Activated CD4-positive, alpha-beta T cell treated with anti-CD3 and anti-CD28 coated beads for 36 hours (primary cell): ENCODE data around the gene ATAD3C. TPM values are rescaled to one million over a fixed set of nuclear protein-coding genes. Genes with fewer than 3 reads are reported as not detected.
"Not testable (repeated sequence)": the region's sequence is repeated elsewhere in the genome, so short reads cannot be mapped to it uniquely, and the experiment has no call there.

Source experiments
- ATAC-seq: fragments of 200-7000 bp; cut with Tn5 transposase; one replicate; pipeline ENCODE4 v1.10.0; 2021; ENCODE audit warnings: mild to moderate bottlenecking, moderate library complexity
- CTCF ChIA-PET: fragments of 350-600 bp; sonication (Branson Sonifier 250); formaldehyde crosslinking; loops from one replicate; lab custom pipeline; 2021; ENCODE audit warnings: antibody characterized with exemption; lab: Charles Lee
- POLR2A ChIA-PET: fragments of 350-600 bp; sonication (Branson Sonifier 250); formaldehyde crosslinking; loops from one replicate; lab custom pipeline; 2021; ENCODE audit warnings: antibody characterized with exemption, inconsistent platforms; lab: Charles Lee
- DNase-seq: peaks from one replicate; pipeline ENCODE4 v3.0.0-alpha.2; 2020
- H3K27ac Mint-ChIP-seq: one replicate; pipeline ENCODE4 v1.8.0; 2021; ENCODE audit warnings: mixed read lengths
- H3K27me3 Mint-ChIP-seq: one replicate; pipeline ENCODE4 v1.8.0; 2021; ENCODE audit warnings: mixed read lengths
- H3K36me3 Mint-ChIP-seq: one replicate; pipeline ENCODE4 v1.8.0; 2021; ENCODE audit warnings: low read depth, mixed read lengths
- H3K4me1 Mint-ChIP-seq: one replicate; pipeline ENCODE4 v1.8.0; 2021; ENCODE audit warnings: mixed read lengths
- H3K4me3 Mint-ChIP-seq: one replicate; pipeline ENCODE4 v1.8.0; 2021; ENCODE audit warnings: mild to moderate bottlenecking, moderate library complexity, mixed read lengths
- H3K9me3 Mint-ChIP-seq: one replicate; pipeline ENCODE4 v1.8.0; 2021; ENCODE audit warnings: low read depth, mixed read lengths
- intact Hi-C, 2 experiments: fragments of 100-400 bp; cut with DNase I in 1 of 2; cut with micrococcal nuclease in 1 of 2; formaldehyde crosslinking; loops; one replicate each; pipeline versions ENCODE4 v1.14.2 to v1.15.1; 2022 to 2024; cut with DNase I, micrococcal nuclease
- total RNA-seq, 2 experiments: library from RNA; stranded (reverse); gene quantifications; one replicate each; pipeline ENCODE4 v1.2.3, GENCODE V29; 2021

ATAD3C gene
- total RNA-seq, 2 experiments from 2014 or later, result 0.30 to 0.39 TPM

GRCh38 chr1:1439546-1440261 lies 9.8 kb upstream of the ATAD3C start:
- ATAC-seq, result no peak
- peaks cover 15% of the 10 kb centered on the region for H3K27me3 Mint-ChIP-seq
- intact Hi-C loops, result loop anchor here in 1 of 2 experiments (5.0 kb wide), 1 partner anchor 32 kb away; the partner anchor contains the start of gene MRPL20
- CTCF ChIA-PET, result no interaction called here
- H3K27ac Mint-ChIP-seq, result no peak overlapping the region
- no peaks in the 10 kb centered on the region for H3K36me3 Mint-ChIP-seq
- H3K9me3 Mint-ChIP-seq, result no peaks in the 10 kb centered on the region
- peaks cover 7% of the 10 kb centered on the region for H3K4me1 Mint-ChIP-seq
- H3K4me3 Mint-ChIP-seq, result no peak overlapping the region
- DNase-seq, result no peak
- POLR2A ChIA-PET, result no interaction called here

DNA sequence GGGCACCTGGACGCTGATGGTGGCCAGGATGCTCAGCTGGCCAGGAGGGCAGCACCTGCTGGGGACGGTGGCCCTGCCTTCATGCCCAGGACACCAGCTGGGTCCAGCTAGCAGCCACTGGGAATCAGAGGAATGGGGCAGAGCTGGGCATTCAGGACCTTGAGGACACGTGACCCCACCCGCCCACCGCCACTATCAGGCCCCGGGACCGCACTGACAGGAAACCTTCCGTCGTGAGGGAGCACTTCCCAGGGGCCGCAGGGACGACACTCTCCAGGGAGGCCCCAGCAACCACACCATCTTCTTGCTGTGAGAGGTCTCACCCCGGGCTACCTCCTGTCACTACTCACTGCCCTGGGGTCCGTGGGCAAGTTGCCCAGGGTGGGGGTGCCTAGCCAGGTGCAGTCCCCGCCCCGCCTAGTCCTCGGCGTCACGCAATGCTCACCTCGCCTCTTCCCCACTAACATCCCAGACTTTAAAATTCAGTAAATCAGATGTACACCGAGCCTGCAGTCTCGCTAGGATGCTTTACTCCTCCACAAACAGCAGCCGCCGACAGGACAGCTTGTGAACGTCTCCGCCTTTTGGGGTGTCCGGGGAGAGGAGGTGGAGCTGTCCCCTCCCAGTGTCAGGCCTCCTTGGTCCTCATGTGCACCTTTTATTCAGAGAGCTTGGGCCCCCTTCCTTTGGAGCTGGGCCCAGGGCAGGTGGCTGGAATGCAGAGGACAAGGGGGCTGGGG lies 9.1 kb upstream of the ATAD3C start:
- DNase-seq (no peak), ATAC-seq (no peak)
- Mint-ChIP-seq H3K36me3 (no peaks in the 10 kb centered on the region), H3K27ac (no peak overlapping the region), H3K4me1 (peaks cover 3% of the 10 kb centered on the region), H3K4me3 (no peak overlapping the region), H3K9me3 (no peaks in the 10 kb centered on the region), H3K27me3 (peaks cover 12% of the 10 kb centered on the region)
- CTCF ChIA-PET, result interaction anchor here (1.0 kb wide), 2 partner anchors 38 to 214 kb away, joined by 3 read pairs; no protein-coding TSS in a partner anchor
- POLR2A ChIA-PET, result no interaction called here
- intact Hi-C loops, result loop anchor here in 1 of 2 experiments (5.0 kb wide), 1 partner anchor 33 kb away; the partner anchor contains the start of gene MRPL20

- Mint-ChIP-seq H3K9me3 (no peaks in the 10 kb centered on the region), H3K4me1 (peaks cover 2% of the 10 kb centered on the region), H3K27me3 (peaks cover 10% of the 10 kb centered on the region), H3K36me3 (no peaks in the 10 kb centered on the region), H3K27ac (no peak overlapping the region), H3K4me3 (no peak overlapping the region)
- ATAC-seq, result peak; percentile 93
- intact Hi-C loops, result loop anchor here in 1 of 2 experiments (5.0 kb wide), 1 partner anchor 34 kb away; the partner anchor contains the start of gene MRPL20
- CTCF ChIA-PET, result interaction anchor here (0.9 to 1.0 kb wide), 5 partner anchors 9 to 391 kb away, joined by 3 to 4 read pairs (median 3); no protein-coding TSS in a partner anchor
- peak; percentile 77 for DNase-seq
- POLR2A ChIA-PET, result no interaction called here
Measured at GRCh38 chr1:1441002-1441888, 8.2 kb upstream of the ATAD3C start.

GRCh38 chr1:1442069-1442770 lies 7.3 kb upstream of the ATAD3C start:
- no peak for ATAC-seq
- intact Hi-C loops, result loop anchor here in 1 of 2 experiments (5.0 kb wide), 1 partner anchor 35 kb away; the partner anchor contains the start of gene MRPL20
- Mint-ChIP-seq H3K27me3 (peaks cover 7% of the 10 kb centered on the region), H3K4me3 (no peak overlapping the region), H3K36me3 (no peaks in the 10 kb centered on the region), H3K9me3 (no peaks in the 10 kb centered on the region), H3K27ac (no peak overlapping the region), H3K4me1 (no peaks in the 10 kb centered on the region)
- POLR2A ChIA-PET, result no interaction called here
- CTCF ChIA-PET, result interaction anchor here (0.9 to 1.0 kb wide), 3 partner anchors 8 to 390 kb away, joined by 3 to 4 read pairs (median 3); no protein-coding TSS in a partner anchor
- DNase-seq, result no peak

- intact Hi-C loops, H3K4me3 Mint-ChIP-seq, CTCF ChIA-PET, H3K27me3 Mint-ChIP-seq, H3K36me3 Mint-ChIP-seq, POLR2A ChIA-PET, ATAC-seq, H3K9me3 Mint-ChIP-seq, DNase-seq, H3K4me1 Mint-ChIP-seq, H3K27ac Mint-ChIP-seq: not testable (repeated sequence)
Measured at GRCh38 chr1:1446631-1447030, 2.9 kb upstream of the ATAD3C start.

- intact Hi-C loops, POLR2A ChIA-PET, H3K27ac Mint-ChIP-seq, H3K36me3 Mint-ChIP-seq, ATAC-seq, DNase-seq, H3K9me3 Mint-ChIP-seq, H3K27me3 Mint-ChIP-seq, H3K4me1 Mint-ChIP-seq, H3K4me3 Mint-ChIP-seq: not testable (repeated sequence)
- CTCF ChIA-PET, result interaction anchor here (1.3 kb wide), 1 partner anchor 9 kb away, joined by 3 read pairs; no protein-coding TSS in a partner anchor
Measured at GRCh38 chr1:1450616-1451015, 1.1 kb downstream of the ATAD3C start.

- no peaks in the 10 kb centered on the region for H3K4me1 Mint-ChIP-seq
- DNase-seq, result no peak
- ATAC-seq, result no peak
- intact Hi-C loops, result no loop called here
- POLR2A ChIA-PET, result no interaction called here
- H3K36me3 Mint-ChIP-seq, result no peaks in the 10 kb centered on the region
- CTCF ChIA-PET, result no interaction called here
- no peak overlapping the region for H3K4me3 Mint-ChIP-seq
- H3K27me3 Mint-ChIP-seq, result no peaks in the 10 kb centered on the region
- H3K27ac Mint-ChIP-seq, result no peak overlapping the region
- H3K9me3 Mint-ChIP-seq, result no peaks in the 10 kb centered on the region
Measured at GRCh38 chr1:1451696-1452364, 2.3 kb downstream of the ATAD3C start.

GRCh38 chr1:1452365-1452739 lies 2.9 kb downstream of the ATAD3C start:
- H3K9me3 Mint-ChIP-seq, ATAC-seq, DNase-seq, H3K4me3 Mint-ChIP-seq, H3K27ac Mint-ChIP-seq, H3K36me3 Mint-ChIP-seq, intact Hi-C loops, CTCF ChIA-PET, POLR2A ChIA-PET, H3K4me1 Mint-ChIP-seq, H3K27me3 Mint-ChIP-seq: not testable (repeated sequence)

- POLR2A ChIA-PET, result no interaction called here
- intact Hi-C loops, result no loop called here
- H3K36me3 Mint-ChIP-seq, result no peaks in the 10 kb centered on the region
- DNase-seq (no peak), ATAC-seq (no peak)
- CTCF ChIA-PET, result no interaction called here
- H3K9me3 Mint-ChIP-seq, result no peaks in the 10 kb centered on the region
- no peak overlapping the region for H3K27ac Mint-ChIP-seq
- no peaks in the 10 kb centered on the region for H3K4me1 Mint-ChIP-seq
- H3K27me3 Mint-ChIP-seq, result no peaks in the 10 kb centered on the region
- no peak overlapping the region for H3K4me3 Mint-ChIP-seq
Measured at GRCh38 chr1:1452882-1453281, 3.4 kb downstream of the ATAD3C start.

GRCh38 chr1:1454286-1455056 lies 5.0 kb downstream of the ATAD3C start:
- CTCF ChIA-PET, H3K27me3 Mint-ChIP-seq, H3K4me1 Mint-ChIP-seq, intact Hi-C loops, H3K27ac Mint-ChIP-seq, H3K4me3 Mint-ChIP-seq, POLR2A ChIA-PET, ATAC-seq, H3K36me3 Mint-ChIP-seq, DNase-seq, H3K9me3 Mint-ChIP-seq: not testable (repeated sequence)
